ENCODE measurements around the gene RFTN1.

RFTN1 gene

DNA sequence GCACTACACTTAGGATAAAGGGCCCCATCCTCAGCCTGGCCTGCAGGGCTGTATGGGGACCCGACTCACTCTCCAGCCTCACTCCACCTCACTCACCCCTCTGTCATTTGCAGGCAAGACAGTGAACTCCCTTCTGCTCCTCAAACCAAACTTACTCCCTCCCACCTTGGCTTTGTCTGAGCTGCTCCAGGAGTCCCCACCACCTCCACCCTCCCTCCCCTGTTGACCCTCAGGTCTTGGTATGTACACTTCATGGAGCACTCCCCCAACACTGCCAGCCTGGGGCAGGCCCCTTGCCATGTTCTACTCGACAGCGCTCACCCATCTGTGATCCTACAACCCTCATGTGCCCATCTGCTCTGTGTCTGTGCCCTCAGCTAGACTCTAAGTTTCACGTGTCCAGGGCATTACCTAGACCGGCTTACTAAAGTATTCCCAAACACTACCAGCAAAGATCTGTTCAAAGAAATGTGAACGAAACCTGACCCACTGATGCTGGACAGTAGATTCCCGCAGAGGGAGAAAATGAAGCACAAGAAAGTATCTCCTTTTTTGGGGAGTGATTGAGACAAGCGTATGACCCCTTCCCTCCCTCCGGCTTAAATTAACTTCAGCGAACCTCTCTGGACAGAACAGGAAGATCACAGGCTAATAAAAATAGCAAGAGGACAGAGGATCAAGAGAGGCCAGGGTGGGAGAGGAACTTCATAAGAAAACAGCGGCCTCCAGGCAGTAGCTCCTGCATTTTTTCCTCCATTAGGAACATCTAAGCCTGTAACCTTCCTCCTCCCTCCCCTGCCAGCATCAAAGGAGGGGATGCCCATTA lies 113.2 kb downstream of the RFTN1 start:
- no peak for DNase-seq

GRCh38 chr3:16399473-16399872 lies 114.0 kb downstream of the RFTN1 start:
- DNase-seq = no peak

GRCh38 chr3:16398648-16399047 lies 114.9 kb downstream of the RFTN1 start:
- DNase-seq = no peak

GRCh38 chr3:16396202-16396601 lies 117.3 kb downstream of the RFTN1 start:
- no peak for DNase-seq

DNA sequence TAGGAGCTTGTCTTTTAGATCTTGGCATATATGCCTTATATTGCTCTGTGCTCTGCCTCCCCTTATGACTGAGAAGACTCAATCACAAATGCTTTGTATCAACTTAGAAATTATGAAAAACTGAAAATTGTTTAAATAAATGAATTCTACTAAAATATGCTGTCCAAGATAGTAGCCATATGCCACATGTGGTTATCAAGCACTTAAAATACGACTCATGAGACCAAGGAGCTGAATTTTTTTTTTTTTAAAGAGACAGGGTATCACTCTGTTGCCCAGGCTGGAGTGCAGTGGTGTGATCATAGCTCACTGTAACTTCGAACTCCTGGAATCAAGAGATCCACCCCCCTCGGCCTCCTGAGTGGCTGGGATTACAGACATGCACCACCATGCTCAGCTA lies 118.3 kb downstream of the RFTN1 start:
- no peak for DNase-seq

DNA sequence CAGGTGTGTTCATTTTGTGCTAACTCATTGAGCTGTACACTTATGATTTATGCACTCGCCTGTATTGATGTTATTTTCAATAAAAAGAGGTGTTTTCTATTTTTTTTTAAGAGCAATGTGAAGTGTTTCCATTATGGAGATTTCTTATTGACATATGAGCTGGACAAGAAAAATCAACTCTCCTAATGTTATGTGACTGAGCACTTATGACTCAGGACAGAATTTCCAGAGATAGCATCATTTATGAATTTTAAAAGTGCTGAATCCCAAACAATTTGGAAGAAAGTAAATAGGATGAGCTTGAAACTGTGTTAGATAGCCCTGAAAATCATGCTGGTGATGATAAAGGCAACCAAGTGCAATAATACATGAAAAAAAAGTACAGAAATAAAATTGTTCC lies 118.9 kb downstream of the RFTN1 start:
- no peak for DNase-seq

DNA sequence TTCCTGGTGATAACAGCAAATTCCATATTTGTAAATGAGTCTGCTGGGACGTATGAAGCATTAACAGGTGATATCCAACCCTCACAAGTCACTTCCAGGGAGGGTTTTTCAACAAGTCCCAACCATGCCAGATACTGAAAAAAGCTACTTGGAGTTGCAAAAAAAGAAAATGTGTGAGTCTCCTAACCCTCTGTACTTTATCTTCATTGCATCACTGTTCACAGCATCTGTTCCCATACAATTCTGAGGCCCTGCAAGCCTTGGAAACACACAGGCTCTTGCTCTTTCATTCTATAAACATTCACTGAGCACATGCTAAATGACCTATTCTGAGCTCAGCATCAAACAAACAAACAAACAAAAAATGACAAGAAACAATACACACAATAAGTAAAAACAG lies 120.8 kb downstream of the RFTN1 start:
- no peak for DNase-seq

- no peak for DNase-seq
These were observed 121.4 kb downstream of the RFTN1 start for GRCh38 chr3:16392065-16392464.

DNA sequence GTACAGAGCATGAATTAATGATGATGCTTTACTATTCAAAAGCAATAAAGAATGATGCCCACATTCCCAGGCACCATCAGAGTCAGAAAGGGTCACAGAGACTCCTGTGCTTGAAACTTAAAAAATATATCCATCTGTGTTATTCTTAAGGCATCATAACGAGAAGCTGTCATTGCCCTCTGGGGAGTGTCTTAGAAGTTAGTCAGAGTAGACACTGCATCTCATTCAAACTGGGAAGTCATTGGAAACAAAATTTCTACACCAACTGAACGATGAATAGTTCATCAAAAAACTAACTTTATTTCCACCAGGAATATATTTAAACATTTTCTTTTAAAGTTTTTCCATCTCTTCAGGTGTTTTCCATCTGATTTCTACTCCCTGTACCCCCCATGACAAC lies 122.9 kb downstream of the RFTN1 start:
- no peak for DNase-seq

DNA sequence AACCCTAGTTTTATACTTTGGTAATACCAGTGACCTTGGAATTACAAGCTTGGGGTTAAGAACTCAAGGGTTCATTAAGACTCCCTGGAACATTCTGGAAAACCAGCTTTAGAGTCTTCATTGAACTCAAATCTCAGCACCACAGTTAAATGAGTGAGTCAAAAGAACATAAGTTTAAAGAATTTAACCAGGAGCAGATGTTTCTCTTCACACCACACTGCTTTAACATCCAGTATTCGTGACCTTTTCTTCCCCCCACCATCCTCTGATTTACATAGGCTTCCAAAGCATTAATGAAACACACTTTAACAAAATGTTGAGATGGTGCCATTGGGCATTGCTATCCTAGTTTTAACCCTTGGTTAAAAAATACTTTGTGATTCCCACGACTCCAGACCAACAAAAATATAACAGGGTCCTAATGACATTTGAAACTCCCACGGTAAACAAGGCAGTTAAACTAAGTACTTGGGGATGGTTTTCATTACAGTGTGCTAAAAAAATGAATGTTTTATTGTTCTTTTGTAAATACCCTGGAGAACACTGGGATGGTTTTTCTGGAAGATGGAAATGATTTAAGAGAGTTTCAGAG lies 124.6 kb downstream of the RFTN1 start:
- no peak for DNase-seq

DNA sequence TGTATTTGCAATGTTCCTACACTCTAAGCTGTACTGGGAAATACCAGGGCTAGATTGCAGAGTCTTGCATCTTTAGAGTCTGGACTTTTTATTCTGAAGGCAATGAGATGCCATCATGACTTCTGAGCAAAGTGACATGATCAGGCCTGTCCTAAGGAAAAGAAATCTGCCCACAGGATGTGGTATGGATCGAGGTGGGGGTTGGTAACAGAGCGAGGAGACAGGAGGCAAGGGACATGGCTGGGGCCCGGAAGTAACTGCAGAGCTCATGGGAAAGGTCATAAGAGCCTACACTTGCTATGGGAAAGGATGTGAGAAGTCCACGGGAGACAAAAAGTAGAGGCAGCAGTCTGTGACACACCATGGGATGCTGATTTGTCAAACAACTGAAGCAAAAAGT lies 126.9 kb downstream of the RFTN1 start:
- no peak for DNase-seq

DNA sequence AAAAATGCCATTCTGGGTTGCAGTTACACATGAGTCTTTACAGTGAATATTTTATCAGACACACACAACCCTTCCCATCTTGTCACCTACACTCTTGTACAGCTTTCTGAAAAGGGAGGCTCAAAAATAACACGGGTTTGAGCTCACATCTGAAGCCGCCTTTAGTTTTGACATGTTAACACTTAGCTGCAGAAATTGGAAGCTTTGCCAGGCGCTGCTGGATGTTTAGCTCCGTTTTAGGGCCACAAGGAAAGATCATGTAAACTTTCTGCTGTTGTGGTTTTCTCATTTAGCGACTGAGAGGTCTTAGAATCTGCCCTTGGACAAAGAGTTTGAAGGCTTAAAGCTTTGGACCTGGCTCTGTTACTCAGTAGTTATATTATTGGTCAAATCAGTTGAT lies 128.3 kb downstream of the RFTN1 start:
- no peak for DNase-seq

DNA sequence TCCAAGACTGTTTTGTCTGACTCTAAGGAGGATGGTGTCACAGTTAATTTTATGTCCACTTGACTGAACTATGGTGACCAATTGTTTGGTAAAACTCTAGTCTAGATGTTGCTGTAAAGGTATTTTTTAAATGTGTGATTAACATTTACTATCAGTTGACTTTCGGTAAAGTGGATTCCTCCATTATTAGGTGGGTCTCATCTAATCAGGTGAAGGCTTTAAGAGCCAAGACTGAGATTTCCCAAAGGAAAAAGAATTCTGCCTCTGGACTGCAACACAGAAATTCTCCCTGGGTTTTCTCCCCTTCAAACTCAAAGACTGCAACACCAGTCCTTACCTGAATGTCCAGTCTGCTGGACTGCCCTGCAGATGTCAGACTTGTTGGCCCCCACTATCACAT lies 129.6 kb downstream of the RFTN1 start:
- DNase-seq = no peak

- no peak for DNase-seq
These were observed 130.7 kb downstream of the RFTN1 start for GRCh38 chr3:16382845-16383244.

GRCh38 chr3:16381426-16381825 lies 132.1 kb downstream of the RFTN1 start:
- no peak for DNase-seq

DNA sequence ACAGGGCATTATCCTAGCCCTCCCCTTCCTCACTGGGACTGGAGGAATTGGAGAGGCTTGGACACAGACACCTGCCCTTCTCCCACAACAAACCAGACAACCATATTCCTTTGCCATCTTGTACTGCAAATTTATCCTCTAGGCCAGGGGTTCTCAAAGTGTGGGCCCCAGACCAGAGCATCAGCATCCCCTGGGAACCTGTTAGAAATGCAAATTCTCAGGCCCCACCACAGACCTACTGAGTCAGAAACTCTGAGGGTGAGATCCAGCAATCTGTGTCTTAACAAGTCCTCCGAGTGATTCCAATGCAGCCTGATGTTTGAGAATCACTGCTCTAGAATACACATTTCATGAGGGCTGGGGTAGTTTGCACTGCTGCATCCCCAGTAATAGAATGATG lies 133.1 kb downstream of the RFTN1 start:
- DNase-seq = no peak

- no peak for DNase-seq
These were observed 133.7 kb downstream of the RFTN1 start for GRCh38 chr3:16379838-16380237.

DNA sequence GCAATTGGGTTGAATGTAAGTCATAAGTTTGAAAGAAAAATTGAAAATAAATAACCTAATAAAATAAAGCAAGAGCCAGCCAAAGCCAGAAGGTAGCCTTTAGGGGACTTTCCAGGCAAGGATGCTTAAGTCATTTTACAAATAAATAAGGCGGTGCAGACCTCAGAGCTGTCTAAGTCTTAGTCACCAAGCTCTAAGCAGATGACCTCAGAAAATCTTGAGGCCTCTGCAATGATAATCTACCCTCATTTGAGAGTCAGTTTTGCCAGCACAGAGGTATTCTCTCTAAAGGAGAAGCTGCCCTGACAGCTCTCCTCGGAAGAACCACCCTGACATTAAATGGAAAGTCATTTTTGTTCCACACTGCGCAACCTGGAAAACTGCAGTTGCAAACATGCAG lies 134.6 kb downstream of the RFTN1 start:
- DNase-seq = no peak

GRCh38 chr3:16378415-16378814 lies 135.1 kb downstream of the RFTN1 start:
- no peak for DNase-seq

- no peak for DNase-seq
These were observed 135.6 kb downstream of the RFTN1 start for GRCh38 chr3:16377847-16378302.

DNA sequence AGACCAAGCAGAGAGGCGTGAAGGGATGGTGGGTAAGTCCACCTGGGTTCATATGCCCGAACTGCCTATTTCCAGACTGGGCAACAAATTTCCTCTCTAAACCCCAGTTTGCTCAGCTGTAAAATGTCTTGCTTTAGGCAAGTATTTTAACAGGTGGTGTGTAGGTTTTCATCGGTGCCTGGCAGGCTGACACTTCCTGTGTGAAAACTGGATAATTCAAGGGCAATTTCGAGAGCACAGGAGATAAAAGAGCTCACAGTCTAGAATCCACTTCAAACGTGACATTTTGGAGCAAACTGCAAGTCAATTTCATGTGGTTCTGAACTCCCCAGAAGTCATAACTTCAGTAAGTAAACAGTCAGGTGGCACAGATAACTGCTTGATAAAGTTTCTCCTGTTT lies 136.3 kb downstream of the RFTN1 start:
- no peak for DNase-seq

DNA sequence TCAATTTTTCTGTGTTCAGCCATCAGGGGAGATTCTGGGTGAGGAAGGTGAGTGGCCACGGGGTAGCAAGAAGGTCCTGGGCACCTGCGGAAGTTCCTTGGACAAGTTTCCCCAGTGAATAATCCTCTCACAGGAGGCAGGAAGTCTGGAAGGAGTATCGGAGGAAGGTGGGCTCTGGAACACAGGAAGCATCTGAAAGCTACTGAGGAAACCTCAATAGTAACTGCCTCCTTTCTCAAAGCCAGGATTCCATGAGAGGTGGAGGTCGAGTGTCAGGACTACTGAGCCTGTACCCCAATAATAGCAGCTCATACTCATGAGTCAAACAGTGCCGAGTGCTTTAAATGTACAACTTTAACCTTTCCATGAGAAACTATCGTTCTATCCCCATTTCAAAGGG lies 137.6 kb downstream of the RFTN1 start:
- no peak for DNase-seq

GRCh38 chr3:16374935-16375245 lies 138.6 kb downstream of the RFTN1 start:
- DNase-seq = no peak

GRCh38 chr3:16374047-16374934 lies 139.2 kb downstream of the RFTN1 start:
- DNase-seq = no peak
